MM.1S (cell line): ENCODE results near the gene TAS2R38.

Experiments
- DNase-seq: peaks from one replicate; pipeline ENCODE4 v3.0.0-alpha.2; 2015
- H2AFZ ChIP-seq: fragments of 300-600 bp; sonication (generic); 2 replicates; pipeline ENCODE4 v1.6.0; 2016; ENCODE audit warnings: antibody characterized with exemption, low read length
- H3F3A ChIP-seq: fragments of 300-600 bp; sonication (generic); 2 replicates; pipeline ENCODE4 v1.6.1; 2016; ENCODE audit warnings: mild to moderate bottlenecking, antibody characterized with exemption, low read length, moderate library complexity, mixed read lengths; ENCODE audit not compliant: insufficient read depth
- H3K27ac ChIP-seq: fragments of 300-600 bp; sonication (generic); 2 replicates; pipeline ENCODE4 v1.5.1; 2016; ENCODE audit warnings: mild to moderate bottlenecking, low read length
- H3K27me3 ChIP-seq: fragments of 300-600 bp; sonication (generic); replicated peaks from 2 replicates; pipeline ENCODE4 v1.6.0; 2016; ENCODE audit warnings: low read length; ENCODE audit not compliant: insufficient read depth
- H3K36me3 ChIP-seq: fragments of 300-600 bp; sonication (generic); replicated peaks from 2 replicates; pipeline ENCODE4 v1.6.1; 2016; ENCODE audit warnings: mild to moderate bottlenecking, low read length, mixed read lengths; ENCODE audit not compliant: insufficient read depth
- H3K4me1 ChIP-seq: fragments of 300-600 bp; sonication (generic); 2 replicates; pipeline ENCODE4 v1.6.1; 2016; ENCODE audit warnings: low read length, mixed read lengths
- H3K4me2 ChIP-seq: fragments of 300-600 bp; sonication (generic); 2 replicates; pipeline ENCODE4 v1.6.0; 2016; ENCODE audit warnings: low read depth, low read length
- H3K4me3 ChIP-seq: fragments of 300-600 bp; sonication (generic); 2 replicates; pipeline ENCODE4 v1.5.1; 2016; ENCODE audit warnings: low read length, mixed read lengths
- H3K79me2 ChIP-seq: fragments of 300-600 bp; sonication (generic); 2 replicates; pipeline ENCODE4 v1.6.1; 2016; ENCODE audit warnings: mixed run types, low read length, mixed read lengths
- H3K9ac ChIP-seq: fragments of 300-600 bp; sonication (generic); 2 replicates; pipeline ENCODE4 v1.6.1; 2016; ENCODE audit warnings: low read length, mixed read lengths
- H3K9me2 ChIP-seq: fragments of 300-600 bp; sonication (generic); replicated peaks from 2 replicates; pipeline ENCODE4 v1.6.1; 2016; ENCODE audit warnings: mild to moderate bottlenecking, low read length, mixed read lengths; ENCODE audit not compliant: insufficient read depth
- H3K9me3 ChIP-seq: fragments of 300-600 bp; sonication (generic); replicated peaks from 2 replicates; pipeline ENCODE4 v1.6.1; 2016; ENCODE audit warnings: mild to moderate bottlenecking, low read length, mixed read lengths; ENCODE audit not compliant: insufficient read depth
- H4K20me1 ChIP-seq: fragments of 300-600 bp; sonication (generic); 2 replicates; pipeline ENCODE4 v1.6.1; 2016; ENCODE audit warnings: mild to moderate bottlenecking, low read length, moderate library complexity, mixed read lengths; ENCODE audit not compliant: insufficient read depth
- CTCF ChIP-seq: fragments of 300-600 bp; sonication (generic); IDR thresholded peaks from 2 replicates; pipeline ENCODE4 v1.5.1; 2016; ENCODE audit warnings: antibody characterized with exemption, low read length, mixed read lengths
- EZH2 ChIP-seq: fragments of 300-600 bp; sonication (generic); optimal IDR thresholded peaks from 2 replicates; pipeline ENCODE3; 2017; ENCODE audit warnings: low read depth, mild to moderate bottlenecking, antibody characterized with exemption, low read length, mixed read lengths
- EZH2phosphoT487 ChIP-seq: fragments of 300-600 bp; sonication (generic); IDR thresholded peaks from 2 replicates; pipeline ENCODE4 v1.6.1; 2018; ENCODE audit warnings: antibody characterized with exemption, low read length

The TAS2R38 gene

GRCh38 chr7:141930211-141930610 lies 43.4 kb downstream of the TAS2R38 start:
- Histone ChIP-seq H3K4me3 (no peak overlapping the region), H3K4me1 (no peaks in the 10 kb centered on the region), H3K4me2 (no peak overlapping the region), H3K36me3 (no peaks in the 10 kb centered on the region), H3F3A (no peaks in the 10 kb centered on the region), H2AFZ (no peak overlapping the region), H3K9me3 (no peaks in the 10 kb centered on the region), H3K9me2 (no peaks in the 10 kb centered on the region), H3K27ac (no peak overlapping the region), H3K27me3 (no peaks in the 10 kb centered on the region), H4K20me1 (no peaks in the 10 kb centered on the region), H3K9ac (no peak overlapping the region), H3K79me2 (no peaks in the 10 kb centered on the region)
- TF ChIP-seq CTCF (no peak), EZH2 (no peak), EZH2phosphoT487 (no peak)
- no peak for DNase-seq

GRCh38 chr7:141928845-141929195 lies 44.8 kb downstream of the TAS2R38 start:
- TF ChIP-seq EZH2: no peak

GRCh38 chr7:141928146-141928844 lies 45.3 kb downstream of the TAS2R38 start:
- DNase-seq: no peak
- no peak overlapping the region for H3K4me3 ChIP-seq
- no peaks in the 10 kb centered on the region for H4K20me1 ChIP-seq
- no peaks in the 10 kb centered on the region for H3K4me1 ChIP-seq
- no peak overlapping the region for H3K27ac ChIP-seq
- H3K9ac ChIP-seq: no peak overlapping the region
- H3K36me3 ChIP-seq: no peaks in the 10 kb centered on the region
- no peaks in the 10 kb centered on the region for H3K9me2 ChIP-seq
- H3F3A ChIP-seq: no peaks in the 10 kb centered on the region
- no peaks in the 10 kb centered on the region for H3K9me3 ChIP-seq
- H2AFZ ChIP-seq: no peak overlapping the region
- TF ChIP-seq EZH2phosphoT487: no peak
- no peak for TF ChIP-seq EZH2
- TF ChIP-seq CTCF: no peak
- H3K4me2 ChIP-seq: no peak overlapping the region
- no peaks in the 10 kb centered on the region for H3K79me2 ChIP-seq
- H3K27me3 ChIP-seq: no peaks in the 10 kb centered on the region

More at GRCh38 chr7:141928845-141929195, 44.8 kb downstream of the TAS2R38 start:
- Histone ChIP-seq H2AFZ (no peak overlapping the region), H3K27ac (no peak overlapping the region), H3K79me2 (no peaks in the 10 kb centered on the region), H3K9ac (no peak overlapping the region), H3K36me3 (no peaks in the 10 kb centered on the region), H4K20me1 (no peaks in the 10 kb centered on the region), H3K4me1 (no peaks in the 10 kb centered on the region), H3K4me3 (no peak overlapping the region), H3K9me2 (no peaks in the 10 kb centered on the region), H3K9me3 (no peaks in the 10 kb centered on the region), H3K4me2 (no peak overlapping the region), H3F3A (no peaks in the 10 kb centered on the region), H3K27me3 (no peaks in the 10 kb centered on the region)
- no peak for DNase-seq
